ENCODE measurements around the gene RUVBL2.

DNA sequence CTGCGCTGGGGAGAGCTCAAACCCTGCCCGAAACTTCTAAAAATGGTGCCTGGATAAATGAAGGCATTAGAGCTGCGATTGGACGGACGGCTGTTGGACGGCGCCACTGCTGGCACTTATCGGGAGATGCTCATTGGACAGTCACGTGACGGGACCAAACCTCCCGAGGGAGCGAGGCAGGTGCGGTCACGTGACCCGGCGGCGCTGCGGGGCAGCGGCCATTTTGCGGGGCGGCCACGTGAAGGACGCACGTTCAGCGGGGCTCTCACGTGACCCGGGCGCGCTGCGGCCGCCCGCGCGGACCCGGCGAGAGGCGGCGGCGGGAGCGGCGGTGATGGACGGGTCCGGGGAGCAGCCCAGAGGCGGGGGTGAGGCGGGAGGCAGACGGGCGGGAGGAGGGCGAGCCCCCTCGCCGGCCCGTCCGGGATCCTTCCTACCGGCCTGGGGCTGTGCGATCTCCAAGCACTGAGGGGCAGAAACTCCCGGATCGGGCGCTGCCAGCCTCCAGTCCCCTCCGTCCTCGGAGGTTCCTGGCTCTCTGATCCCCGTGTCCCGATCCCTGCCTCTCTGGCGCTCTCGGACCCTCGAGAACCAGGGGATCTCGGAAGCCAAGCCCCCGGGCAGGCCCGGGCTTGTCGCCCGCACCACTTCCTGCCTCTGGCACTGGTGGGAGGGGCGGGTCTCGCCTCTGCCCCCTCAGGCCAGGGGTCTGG, 38.9 kb upstream of the RUVBL2 start, which contains the start of gene BAX:
- TF ChIP-seq GATA2 (IDR thresholded peaks at IDR 0.05; ENCODE audit: low read depth, low read length) (peak; percentile 58), GATA3 (IDR thresholded peaks at IDR 0.05; ENCODE audit: low read depth, low read length) (no peak)
